HG02943 (cell line): Measurements from ENCODE around the gene A4GALT.
A peak's percentile ranks its signal among the peaks of the same experiment; 100 is the strongest.
"Not testable (repeated sequence)": the region's sequence is repeated elsewhere in the genome, so short reads cannot be mapped to it uniquely, and the experiment has no call there.

Experiments used
- ATAC-seq: cut with Tn5 transposase; IDR thresholded peaks from one replicate; pipeline ENCODE4 v1.9.1; 2021; ENCODE audit warnings: mild to moderate bottlenecking, low read depth, moderate library complexity; ENCODE audit not compliant: unreplicated experiment

Gene A4GALT

DNA sequence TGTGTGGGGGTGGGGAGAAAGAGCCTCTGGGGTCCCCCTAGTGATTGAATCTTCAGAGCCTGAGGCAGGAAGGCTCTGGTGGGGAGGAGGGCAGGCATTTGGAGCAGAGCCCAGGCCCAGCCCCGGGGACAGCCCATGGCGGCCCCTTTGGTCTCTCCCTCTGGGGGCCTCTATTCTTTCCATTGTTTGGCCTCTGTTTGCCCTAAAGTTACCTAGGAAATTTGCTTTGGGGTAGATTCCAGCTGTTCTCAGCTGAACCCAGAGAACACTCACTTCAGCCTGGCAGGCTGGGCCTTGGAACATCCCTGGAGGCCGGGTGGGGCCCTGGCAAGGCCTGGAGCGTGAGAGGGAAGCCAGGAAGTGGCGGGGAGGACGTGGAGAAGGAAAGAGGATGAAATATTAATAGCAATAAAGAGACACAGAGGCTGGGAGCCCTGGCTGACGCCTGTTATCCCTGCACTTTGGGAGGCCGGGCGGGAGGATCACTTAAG, 22.9 kb upstream of the A4GALT start:
- no peak for ATAC-seq

DNA sequence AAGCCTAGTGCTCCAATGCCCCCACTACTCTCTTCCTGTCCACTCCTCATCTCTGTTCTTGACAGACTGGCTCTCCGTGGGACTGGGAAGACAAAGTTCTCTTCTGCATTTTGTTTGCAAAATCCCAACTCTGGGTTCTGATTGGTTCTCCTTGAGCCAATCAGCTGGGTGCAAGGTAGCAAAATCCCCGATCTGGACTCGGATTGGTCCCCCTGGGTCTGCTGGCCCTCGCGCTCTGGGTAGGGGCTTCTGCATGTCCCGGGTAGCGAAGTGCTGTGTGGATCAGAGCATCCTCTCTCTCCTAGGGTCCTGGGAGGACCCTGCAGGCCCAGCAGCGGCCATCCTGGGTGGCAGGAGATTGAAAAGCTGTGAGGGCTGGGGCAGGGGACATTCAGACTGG, 22.3 kb upstream of the A4GALT start:
- ATAC-seq, result no peak

GRCh38 chr22:42740320-42740719, 19.6 kb upstream of the A4GALT start:
- ATAC-seq, result not testable (repeated sequence)

DNA sequence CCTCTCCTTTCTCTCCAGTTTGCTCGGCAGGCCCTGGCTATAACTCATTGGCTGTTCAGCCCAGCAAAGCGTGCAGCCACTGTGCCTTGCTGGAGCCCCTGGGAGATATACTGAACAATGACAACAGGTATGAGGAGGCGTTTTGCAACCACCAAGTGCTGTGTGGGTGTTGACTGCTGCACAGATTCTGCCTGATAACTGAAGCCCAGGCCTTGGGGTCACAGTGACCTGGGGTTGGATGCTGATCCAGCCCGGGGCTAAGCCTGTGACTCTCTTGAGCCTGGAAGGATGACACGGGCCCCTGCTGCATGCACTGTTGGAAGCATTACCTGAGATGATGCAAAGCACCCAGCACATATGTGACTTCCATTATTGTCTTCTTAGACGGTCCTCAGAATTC, 13.7 kb upstream of the A4GALT start:
- no peak for ATAC-seq

DNA sequence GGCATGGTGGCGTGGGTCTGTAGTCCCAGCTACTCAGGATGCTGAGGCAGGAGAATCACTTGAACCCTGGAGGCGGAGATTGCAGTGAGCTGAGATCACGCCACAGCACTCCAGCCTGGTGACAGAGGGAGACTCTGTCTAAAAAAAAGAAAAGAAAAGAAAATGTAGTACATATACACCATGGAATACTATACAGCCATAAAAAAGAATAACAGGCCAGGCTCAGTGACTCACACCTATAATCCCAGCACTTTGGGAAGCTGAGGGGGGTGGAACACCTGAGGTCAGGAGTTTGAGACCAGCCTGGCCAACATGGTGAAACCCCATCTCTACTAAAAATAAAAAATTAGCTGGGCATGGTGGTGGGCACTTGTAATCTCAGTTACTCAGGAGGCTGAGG, 12.7 kb upstream of the A4GALT start:
- ATAC-seq, result not testable (repeated sequence)

- no peak for ATAC-seq
These were observed 11.4 kb upstream of the A4GALT start for GRCh38 chr22:42732081-42732480.

- no peak for ATAC-seq
These were observed 6.1 kb upstream of the A4GALT start for GRCh38 chr22:42726811-42727210.

GRCh38 chr22:42725606-42726355, 5.1 kb upstream of the A4GALT start:
- no peak for ATAC-seq

DNA sequence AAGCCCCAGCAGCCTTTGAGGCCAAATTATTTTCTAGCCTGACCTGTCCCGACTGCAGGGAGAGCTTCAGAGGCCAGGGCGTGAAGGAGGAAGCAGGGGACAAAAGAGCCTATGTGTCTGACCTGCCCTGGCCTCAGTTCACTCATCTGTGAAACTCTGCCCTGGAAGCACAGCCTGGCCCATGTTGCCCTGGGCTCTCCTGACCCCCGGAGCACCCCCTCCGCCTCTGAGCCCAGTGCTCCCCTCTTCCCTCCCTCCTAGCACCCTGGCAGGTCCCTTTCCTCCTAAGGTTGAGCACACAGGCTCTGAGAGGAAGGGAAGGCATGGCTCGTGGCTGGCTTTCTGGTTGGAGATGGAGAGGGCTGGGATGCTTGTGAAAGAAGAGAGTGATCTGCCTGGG, 3.4 kb upstream of the A4GALT start:
- no peak for ATAC-seq

- no peak for ATAC-seq
These were observed 370 bp upstream of the A4GALT start for GRCh38 chr22:42721045-42721434.

GRCh38 chr22:42719656-42720262, 911 bp downstream of the A4GALT start:
- no peak for ATAC-seq

GRCh38 chr22:42719133-42719532, 1.5 kb downstream of the A4GALT start:
- ATAC-seq, result no peak

- ATAC-seq, result peak; percentile 7
These were observed 3.3 kb downstream of the A4GALT start for GRCh38 chr22:42717197-42717928.

GRCh38 chr22:42716649-42717127, 4.0 kb downstream of the A4GALT start:
- peak; percentile 49 for ATAC-seq

DNA sequence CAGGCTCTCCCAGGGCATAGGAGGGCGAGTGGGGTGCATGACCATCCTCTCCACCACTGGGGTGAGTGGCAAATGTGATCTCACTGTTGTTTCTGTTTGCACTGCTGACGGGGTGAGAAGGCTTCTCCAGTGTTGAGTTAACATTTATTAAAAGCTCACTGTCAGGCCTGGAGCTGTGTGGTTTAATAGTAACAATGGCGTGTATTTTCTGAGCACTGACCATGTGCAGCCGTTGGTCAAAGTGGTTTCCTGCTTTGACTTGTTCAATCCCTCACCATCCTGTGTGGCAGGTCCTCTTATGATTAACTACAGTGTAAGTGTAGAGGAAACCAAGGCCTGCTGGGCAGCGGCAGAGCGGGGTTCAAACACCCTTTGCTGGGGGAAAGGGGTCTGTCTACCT, 4.4 kb downstream of the A4GALT start:
- peak; percentile 33 for ATAC-seq

GRCh38 chr22:42714768-42715390, 5.8 kb downstream of the A4GALT start:
- no peak for ATAC-seq

GRCh38 chr22:42714308-42714707, 6.4 kb downstream of the A4GALT start:
- no peak for ATAC-seq

- ATAC-seq, result no peak
These were observed 8.5 kb downstream of the A4GALT start for GRCh38 chr22:42711895-42712837.

- no peak for ATAC-seq
These were observed 9.4 kb downstream of the A4GALT start for GRCh38 chr22:42711281-42711731.

DNA sequence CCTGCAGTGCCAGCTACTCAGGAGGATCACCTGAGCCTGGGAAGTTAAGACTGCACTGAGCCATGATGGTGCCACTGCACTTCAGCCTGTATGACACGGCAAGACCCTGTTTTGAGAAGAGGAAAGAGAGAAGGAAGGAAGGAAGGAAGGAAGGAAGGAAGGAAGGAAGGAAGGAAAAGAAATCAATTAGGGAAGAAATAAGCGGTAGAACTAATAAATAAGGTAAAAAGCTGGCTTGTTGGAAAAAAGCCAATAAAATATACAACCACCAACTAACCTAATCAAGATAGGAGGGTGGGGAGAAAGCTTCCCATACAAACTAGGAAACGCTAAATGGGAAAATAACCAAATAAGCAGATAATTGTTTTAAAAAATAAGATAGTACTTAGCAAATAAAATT, 12.3 kb downstream of the A4GALT start:
- ATAC-seq, result no peak
